Fibroblast of pulmonary artery (primary cell): ENCODE measurements around the gene COL24A1.
"Not testable (repeated sequence)": the region's sequence is repeated elsewhere in the genome, so short reads cannot be mapped to it uniquely, and the experiment has no call there.

Experiments used
- DNase-seq: peaks from one replicate; pipeline ENCODE4 v3.0.0-alpha.2; 2010; ENCODE audit warnings: low read depth
- H3K4me3 ChIP-seq: replicated peaks from 2 replicates; pipeline ENCODE4 v1.5.1; 2011; ENCODE audit warnings: low read depth, mild to moderate bottlenecking, control low read depth, low read length, moderate library complexity
- TF ChIP-seq, protein P1 (sequence below): IDR thresholded peaks from 2 replicates; pipeline ENCODE4 v1.5.1; 2011; ENCODE audit warnings: mild to moderate bottlenecking, control low read depth, low read length, inconsistent platforms; ENCODE audit errors: missing control alignments

Gene COL24A1

DNA sequence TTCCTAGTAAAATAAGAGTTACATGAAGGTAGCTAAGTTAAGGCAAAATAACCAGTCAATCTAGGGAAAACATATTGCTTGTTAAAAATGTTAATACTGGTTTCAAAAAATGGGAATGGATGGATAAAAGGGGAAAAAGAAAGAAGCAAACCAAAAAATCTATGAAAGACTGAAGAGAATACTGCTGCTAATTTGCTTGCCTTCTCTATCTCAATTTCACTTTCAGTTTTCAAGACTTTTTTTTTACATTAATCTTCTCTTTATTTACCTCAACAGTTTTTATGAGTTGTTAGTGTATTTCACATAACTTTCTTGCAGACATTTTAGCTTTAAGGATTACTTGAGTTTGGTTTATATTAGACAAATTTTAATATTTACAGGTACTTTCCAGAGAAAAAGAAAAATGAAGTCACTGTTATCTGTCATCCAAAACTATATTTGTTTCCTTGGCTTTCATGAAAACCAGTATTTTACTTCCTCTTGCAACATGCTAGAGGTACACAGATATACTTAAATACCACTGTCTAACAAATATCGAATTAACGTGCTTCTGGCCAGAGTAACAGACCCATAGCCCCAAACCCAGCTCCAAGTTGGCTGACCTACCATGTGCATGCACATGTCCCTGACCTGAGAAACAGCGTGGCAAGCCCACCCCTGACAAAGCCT, 70.7 kb downstream of the COL24A1 start:
- DNase-seq, result no peak
- TF ChIP-seq, protein P1, sequence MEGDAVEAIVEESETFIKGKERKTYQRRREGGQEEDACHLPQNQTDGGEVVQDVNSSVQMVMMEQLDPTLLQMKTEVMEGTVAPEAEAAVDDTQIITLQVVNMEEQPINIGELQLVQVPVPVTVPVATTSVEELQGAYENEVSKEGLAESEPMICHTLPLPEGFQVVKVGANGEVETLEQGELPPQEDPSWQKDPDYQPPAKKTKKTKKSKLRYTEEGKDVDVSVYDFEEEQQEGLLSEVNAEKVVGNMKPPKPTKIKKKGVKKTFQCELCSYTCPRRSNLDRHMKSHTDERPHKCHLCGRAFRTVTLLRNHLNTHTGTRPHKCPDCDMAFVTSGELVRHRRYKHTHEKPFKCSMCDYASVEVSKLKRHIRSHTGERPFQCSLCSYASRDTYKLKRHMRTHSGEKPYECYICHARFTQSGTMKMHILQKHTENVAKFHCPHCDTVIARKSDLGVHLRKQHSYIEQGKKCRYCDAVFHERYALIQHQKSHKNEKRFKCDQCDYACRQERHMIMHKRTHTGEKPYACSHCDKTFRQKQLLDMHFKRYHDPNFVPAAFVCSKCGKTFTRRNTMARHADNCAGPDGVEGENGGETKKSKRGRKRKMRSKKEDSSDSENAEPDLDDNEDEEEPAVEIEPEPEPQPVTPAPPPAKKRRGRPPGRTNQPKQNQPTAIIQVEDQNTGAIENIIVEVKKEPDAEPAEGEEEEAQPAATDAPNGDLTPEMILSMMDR, result no peak
- no peak overlapping the region for H3K4me3 ChIP-seq

DNA sequence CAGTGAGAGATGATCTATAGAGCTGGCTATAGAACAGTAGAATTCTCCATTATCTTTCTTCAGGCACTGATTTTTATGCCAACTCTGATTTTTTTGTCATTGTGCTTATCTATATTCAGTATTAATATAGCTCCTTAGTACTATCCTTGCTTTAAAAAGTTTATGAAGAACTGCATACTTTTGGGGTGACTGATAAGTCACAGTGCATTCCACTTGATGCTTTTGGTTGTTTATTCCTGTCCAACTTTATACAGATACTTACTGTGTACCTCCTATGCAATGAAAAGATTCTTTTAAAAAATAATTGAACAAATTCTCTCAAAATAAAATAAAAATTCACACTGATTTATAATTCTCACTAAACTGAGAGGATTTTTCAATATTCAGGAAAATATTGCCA, 71.6 kb downstream of the COL24A1 start:
- TF ChIP-seq, protein P1, result no peak
- DNase-seq, result no peak
- H3K4me3 ChIP-seq, result no peak overlapping the region

DNA sequence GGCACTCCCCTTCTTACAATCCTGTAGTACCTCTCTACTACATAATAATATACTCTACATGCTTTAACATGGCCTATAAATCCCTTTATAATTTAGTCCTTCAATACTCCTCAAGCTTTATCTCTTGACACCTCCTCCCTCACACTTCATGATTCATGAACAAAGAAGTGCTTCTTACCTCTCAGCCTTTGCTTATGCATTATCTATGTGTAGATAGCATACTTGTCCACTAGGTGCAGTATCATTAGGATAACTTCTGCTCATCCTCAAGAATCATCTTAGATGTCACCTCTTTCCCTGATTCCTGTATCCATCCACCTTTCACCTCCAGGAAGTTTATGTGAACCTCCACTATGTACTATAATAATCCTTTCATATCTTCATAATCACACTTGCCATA, 74.4 kb downstream of the COL24A1 start:
- no peak overlapping the region for H3K4me3 ChIP-seq
- DNase-seq, result no peak
- TF ChIP-seq, protein P1, result peak; percentile 31

DNA sequence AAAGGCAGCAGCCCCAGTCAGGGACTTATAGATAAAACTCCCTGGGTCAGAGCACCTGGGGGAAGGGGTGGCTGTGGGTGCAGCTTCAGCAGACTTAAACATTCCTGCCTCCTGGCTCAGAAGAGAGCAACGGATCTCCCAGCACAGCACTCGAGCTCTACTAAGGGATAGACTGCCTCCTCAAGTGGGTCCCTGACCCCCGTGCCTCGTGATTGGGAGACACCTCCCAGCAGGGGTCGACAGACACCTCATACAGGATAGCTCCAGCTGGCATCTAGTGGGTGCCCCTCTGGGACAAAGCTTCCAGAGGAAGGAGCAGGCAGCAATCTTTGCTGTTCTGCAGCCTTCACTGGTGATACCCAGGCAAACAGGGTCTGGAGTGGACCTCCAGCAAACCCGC, 84.1 kb downstream of the COL24A1 start:
- not testable (repeated sequence) for DNase-seq, H3K4me3 ChIP-seq

DNA sequence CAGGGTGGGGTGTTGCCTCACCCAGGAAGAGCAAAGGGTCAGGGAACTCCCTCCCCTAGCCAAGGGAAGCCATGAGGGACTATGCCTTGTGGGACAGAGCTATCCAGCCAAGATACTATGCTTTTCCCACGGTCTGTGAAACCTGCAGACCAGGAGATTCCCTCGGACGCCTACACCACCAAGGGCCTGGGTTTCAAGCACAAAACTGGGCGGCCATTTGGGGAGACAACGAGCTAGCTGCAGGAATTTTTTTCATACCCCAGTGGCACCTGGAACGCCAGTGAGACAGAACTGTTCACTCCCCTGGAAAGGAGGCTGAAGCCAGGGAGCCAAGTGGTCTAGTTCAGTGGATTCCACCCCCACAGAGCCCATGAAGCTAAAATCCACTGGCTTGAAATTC, 84.7 kb downstream of the COL24A1 start:
- not testable (repeated sequence) for DNase-seq, H3K4me3 ChIP-seq

DNA sequence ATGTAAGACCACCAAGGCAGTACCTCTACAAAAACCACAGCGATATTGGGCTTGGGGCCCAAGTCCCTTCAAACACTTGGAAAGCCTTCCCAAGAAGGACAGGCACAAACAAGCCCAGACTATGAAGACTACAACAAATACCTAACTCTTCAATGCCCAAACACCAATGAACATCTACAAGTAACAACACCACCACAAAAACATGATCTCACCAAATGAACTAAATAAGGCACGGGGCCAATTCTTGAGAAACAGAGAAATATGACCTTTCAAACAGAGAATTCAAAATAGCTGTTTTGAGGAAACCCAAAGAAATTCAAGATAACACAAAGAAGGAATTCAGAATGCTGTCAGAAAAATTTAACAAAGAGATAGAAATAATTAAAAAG, 86.8 kb downstream of the COL24A1 start:
- peak; percentile 73 for DNase-seq
- no peak overlapping the region for H3K4me3 ChIP-seq
- TF ChIP-seq, protein P1, result no peak

DNA sequence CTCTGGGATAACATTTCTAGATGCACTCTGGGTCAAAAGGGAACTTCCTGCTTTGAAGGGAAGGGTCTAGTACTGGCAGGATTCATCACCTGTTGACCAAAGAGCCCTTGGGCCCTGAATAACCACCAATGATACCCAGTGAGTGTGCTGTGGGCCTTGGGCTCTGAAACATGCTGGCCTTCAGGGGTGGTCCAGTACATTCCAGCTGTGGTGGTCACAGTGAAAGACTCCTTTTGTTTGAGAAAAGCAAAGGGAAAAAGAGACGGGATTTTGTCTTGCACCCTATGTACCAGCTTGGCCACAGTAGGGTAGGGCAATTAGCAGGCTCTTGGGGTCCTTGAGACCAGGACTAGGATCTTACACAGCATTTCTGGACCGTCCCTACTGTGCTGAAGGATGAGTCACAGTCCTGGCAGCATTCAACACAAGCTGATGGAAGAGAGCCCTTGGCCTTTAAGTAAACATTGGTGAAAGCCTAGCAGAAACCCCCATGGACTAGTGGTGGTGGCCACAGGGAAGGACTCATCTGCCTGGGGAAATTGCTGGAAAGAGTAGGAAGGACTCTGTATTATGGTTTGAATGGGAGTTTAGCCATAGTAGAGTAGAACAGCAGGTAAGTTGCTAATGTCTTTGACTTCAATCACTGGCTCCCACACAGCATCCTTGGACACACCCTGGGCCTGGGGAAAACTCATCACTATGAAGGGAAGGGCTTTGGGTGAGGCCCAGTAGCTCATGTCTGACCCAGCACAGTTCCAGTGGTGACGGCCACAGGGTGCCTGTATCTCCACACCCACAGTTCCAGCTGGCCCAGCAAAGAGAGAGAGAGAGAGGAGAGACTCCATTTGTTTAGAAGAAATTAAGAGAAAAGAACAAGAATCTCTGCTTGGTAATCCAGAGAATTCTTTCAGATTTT, 87.5 kb downstream of the COL24A1 start:
- DNase-seq, result no peak
- TF ChIP-seq, protein P1, result no peak

More for the DNA sequence above, 87.5 kb downstream of the COL24A1 start:
- H3K4me3 ChIP-seq, result no peak overlapping the region
